Mesothelial cell of epicardium (in vitro differentiated cells): ENCODE results near the gene NEUROD6. TPM values are rescaled to one million over a fixed set of nuclear protein-coding genes. Genes with fewer than 3 reads are reported as not detected.

Experiments used
- DNase-seq, 2 experiments: peaks; one replicate each; pipeline ENCODE4 v3.0.0; 2021; ENCODE audit warnings: low spot score in 2 of 2; ENCODE audit not compliant: unreplicated experiment in 2 of 2
- H3K27ac Mint-ChIP-seq: 2 replicates; pipeline ENCODE4 v1.8.0; 2021; ENCODE audit warnings: mixed read lengths
- H3K27me3 Mint-ChIP-seq: 2 replicates; pipeline ENCODE4 v1.8.0; 2021; ENCODE audit warnings: low read depth, mixed read lengths
- H3K36me3 Mint-ChIP-seq: 2 replicates; pipeline ENCODE4 v1.8.0; 2021; ENCODE audit warnings: mixed read lengths
- H3K4me1 Mint-ChIP-seq: 2 replicates; pipeline ENCODE4 v1.8.0; 2021; ENCODE audit warnings: mixed read lengths
- H3K4me3 Mint-ChIP-seq: 2 replicates; pipeline ENCODE4 v1.8.0; 2021; ENCODE audit warnings: mild to moderate bottlenecking, moderate library complexity, mixed read lengths
- H3K9me3 Mint-ChIP-seq: 2 replicates; pipeline ENCODE4 v1.8.0; 2021; ENCODE audit warnings: mixed read lengths
- CTCF ChIP-seq: fragments of 200-600 bp; sonication (generic); IDR thresholded peaks from one replicate; pipeline ENCODE4 v1.5.0; 2021; ENCODE audit warnings: antibody characterized with exemption; ENCODE audit not compliant: unreplicated experiment
- total RNA-seq: library from RNA; stranded (reverse); gene quantifications from 3 replicates; pipeline ENCODE4 v1.2.1, GENCODE V29; 2021

The NEUROD6 gene
- total RNA-seq, 1 donor from 2014 or later, result not detected

GRCh38 chr7:31358467-31358866, 17.9 kb upstream of the NEUROD6 start:
- no peak for TF ChIP-seq CTCF
- H3K4me3 Mint-ChIP-seq, result no peak overlapping the region
- H3K27me3 Mint-ChIP-seq, result peaks cover 19% of the 10 kb centered on the region
- DNase-seq, result no peak
- no peaks in the 10 kb centered on the region for H3K4me1 Mint-ChIP-seq
- no peaks in the 10 kb centered on the region for H3K36me3 Mint-ChIP-seq
- H3K9me3 Mint-ChIP-seq, result no peaks in the 10 kb centered on the region
- no peak overlapping the region for H3K27ac Mint-ChIP-seq

- H3K9me3 Mint-ChIP-seq, result no peaks in the 10 kb centered on the region
- peaks cover 75% of the 10 kb centered on the region for H3K27me3 Mint-ChIP-seq
- no peaks in the 10 kb centered on the region for H3K36me3 Mint-ChIP-seq
- H3K4me3 Mint-ChIP-seq, result no peak overlapping the region
- no peak for TF ChIP-seq CTCF
- DNase-seq, result no peak
- H3K27ac Mint-ChIP-seq, result no peak overlapping the region
- H3K4me1 Mint-ChIP-seq, result no peaks in the 10 kb centered on the region
These were observed 4.9 kb upstream of the NEUROD6 start for GRCh38 chr7:31345421-31345820.

GRCh38 chr7:31343516-31344305, 3.2 kb upstream of the NEUROD6 start:
- no peak overlapping the region for H3K4me3 Mint-ChIP-seq
- H3K36me3 Mint-ChIP-seq, result no peaks in the 10 kb centered on the region
- no peak for TF ChIP-seq CTCF
- no peak overlapping the region for H3K27ac Mint-ChIP-seq
- peaks cover 80% of the 10 kb centered on the region for H3K27me3 Mint-ChIP-seq
- DNase-seq, result no peak
- no peaks in the 10 kb centered on the region for H3K4me1 Mint-ChIP-seq
- no peaks in the 10 kb centered on the region for H3K9me3 Mint-ChIP-seq

GRCh38 chr7:31341141-31341540, 615 bp upstream of the NEUROD6 start:
- Mint-ChIP-seq H3K27me3 (peaks cover 85% of the 10 kb centered on the region), H3K9me3 (no peaks in the 10 kb centered on the region), H3K4me3 (no peak overlapping the region)

GRCh38 chr7:31340051-31340450, 475 bp downstream of the NEUROD6 start:
- Mint-ChIP-seq H3K27ac (no peak overlapping the region), H3K4me1 (peaks cover 5% of the 10 kb centered on the region), H3K9me3 (no peaks in the 10 kb centered on the region), H3K36me3 (no peaks in the 10 kb centered on the region), H3K27me3 (peaks cover 85% of the 10 kb centered on the region), H3K4me3 (no peak overlapping the region)
- DNase-seq, result no peak
- no peak for TF ChIP-seq CTCF

More at GRCh38 chr7:31341141-31341540, 615 bp upstream of the NEUROD6 start:
- no peaks in the 10 kb centered on the region for H3K36me3 Mint-ChIP-seq
- TF ChIP-seq CTCF, result no peak
- H3K4me1 Mint-ChIP-seq, result peaks cover 3% of the 10 kb centered on the region
- no peak overlapping the region for H3K27ac Mint-ChIP-seq
- no peak for DNase-seq
